HG02943 (cell line): Measurements from ENCODE around the gene SNTG2.

Experiments
- ATAC-seq: cut with Tn5 transposase; IDR thresholded peaks from one replicate; pipeline ENCODE4 v1.9.1; 2021; ENCODE audit warnings: mild to moderate bottlenecking, low read depth, moderate library complexity; ENCODE audit not compliant: unreplicated experiment

Gene SNTG2

GRCh38 chr2:1162768-1163584 is 212.3 kb downstream of the SNTG2 start:
- no peak for ATAC-seq

GRCh38 chr2:1166976-1167375 is 216.3 kb downstream of the SNTG2 start:
- no peak for ATAC-seq

GRCh38 chr2:1168846-1169245 is 218.2 kb downstream of the SNTG2 start:
- ATAC-seq = no peak

GRCh38 chr2:1169291-1169949 is 218.8 kb downstream of the SNTG2 start:
- no peak for ATAC-seq

- no peak for ATAC-seq
Observed at GRCh38 chr2:1170241-1170640, 219.6 kb downstream of the SNTG2 start.

GRCh38 chr2:1170711-1171110 is 220.1 kb downstream of the SNTG2 start:
- no peak for ATAC-seq

- no peak for ATAC-seq
Observed at GRCh38 chr2:1173528-1173927, 222.9 kb downstream of the SNTG2 start.

- ATAC-seq = no peak
Observed at GRCh38 chr2:1181893-1182292, 231.2 kb downstream of the SNTG2 start.

GRCh38 chr2:1183300-1183699 is 232.7 kb downstream of the SNTG2 start:
- no peak for ATAC-seq

GRCh38 chr2:1186421-1186820 is 235.8 kb downstream of the SNTG2 start:
- ATAC-seq = no peak

GRCh38 chr2:1187189-1187588 is 236.5 kb downstream of the SNTG2 start:
- ATAC-seq = no peak

- no peak for ATAC-seq
Observed at GRCh38 chr2:1192121-1192520, 241.5 kb downstream of the SNTG2 start.

GRCh38 chr2:1193801-1194200 is 243.2 kb downstream of the SNTG2 start:
- no peak for ATAC-seq

GRCh38 chr2:1203772-1204171 is 253.1 kb downstream of the SNTG2 start:
- no peak for ATAC-seq

- no peak for ATAC-seq
Observed at GRCh38 chr2:1205853-1206252, 255.2 kb downstream of the SNTG2 start.

GRCh38 chr2:1207962-1208510 is 257.4 kb downstream of the SNTG2 start:
- no peak for ATAC-seq

GRCh38 chr2:1208522-1208921 is 257.9 kb downstream of the SNTG2 start:
- no peak for ATAC-seq

GRCh38 chr2:1209246-1209645 is 258.6 kb downstream of the SNTG2 start:
- no peak for ATAC-seq

- ATAC-seq = no peak
Observed at GRCh38 chr2:1209761-1210160, 259.1 kb downstream of the SNTG2 start.

GRCh38 chr2:1210352-1210751 is 259.7 kb downstream of the SNTG2 start:
- no peak for ATAC-seq

- ATAC-seq = no peak
Observed at GRCh38 chr2:1219901-1220573, 269.4 kb downstream of the SNTG2 start.
